Urinary bladder (tissue), 4 donors: ENCODE measurements around the gene DUSP7. TPM values are rescaled to one million over a fixed set of nuclear protein-coding genes. Genes with fewer than 3 reads are reported as not detected.

ENCODE experiments used
- DNase-seq: peaks from one replicate; pipeline ENCODE4 v3.0.0-alpha.2; 2015; ENCODE audit errors: extremely low spot score
- H3K27ac ChIP-seq: one replicate; pipeline ENCODE4 v1.5.1; 2013; ENCODE audit warnings: low read depth, mild to moderate bottlenecking, moderate library complexity
- H3K36me3 ChIP-seq: one replicate; pipeline ENCODE4 v1.6.1; 2013; ENCODE audit warnings: mild to moderate bottlenecking, moderate library complexity; ENCODE audit not compliant: insufficient read depth
- H3K4me1 ChIP-seq: one replicate; pipeline ENCODE4 v1.6.1; 2013; ENCODE audit warnings: mild to moderate bottlenecking, moderate library complexity; ENCODE audit not compliant: insufficient read depth
- H3K4me3 ChIP-seq: one replicate; pipeline ENCODE4 v1.5.1; 2013; ENCODE audit warnings: low read depth, low read length
- WGBS: extraction: QIAGEN DNeasy Blood & Tissue Kit; methylation state at CpG from one replicate; pipeline ENCODE4 v1.1.7; 2013; 5-methylcytosine and 5-hydroxymethylcytosine counted together
- polyA plus RNA-seq: library from polyadenylated mRNA; stranded (reverse); fragments of 200-250 nt; gene quantifications from one replicate; pipeline ENCODE4 v1.2.3, GENCODE V29; 2013
- total RNA-seq: library from RNA; depleted of rRNA; stranded (reverse); fragments of >200 nt; gene quantifications from one replicate; pipeline ENCODE4 v1.2.3, GENCODE V29; 2014
- donor health status: healthy with polysubstance abuse.
- donor health status: healthy.

The DUSP7 gene
- total and polyA plus RNA-seq, 2 donors = 8.2 to 14.3 TPM

- 89% methylated on average over 10 of the region's 10 CpGs for WGBS
- H3K27ac ChIP-seq = no peak overlapping the region
Observed at GRCh38 chr3:52029535-52029934, 26.8 kb downstream of the DUSP7 start.

GRCh38 chr3:52029053-52029452 lies 27.3 kb downstream of the DUSP7 start:
- Histone ChIP-seq H3K4me1 (no peaks in the 10 kb centered on the region), H3K4me3 (no peak overlapping the region), H3K27ac (no peak overlapping the region), H3K36me3 (no peaks in the 10 kb centered on the region)
- 80% methylated on average over 9 of the region's 9 CpGs for WGBS
- no peak for DNase-seq

More at GRCh38 chr3:52029535-52029934, 26.8 kb downstream of the DUSP7 start:
- Histone ChIP-seq H3K4me1 (no peaks in the 10 kb centered on the region), H3K4me3 (no peak overlapping the region), H3K36me3 (no peaks in the 10 kb centered on the region)
- DNase-seq = no peak

- Histone ChIP-seq H3K4me3 (no peak overlapping the region), H3K36me3 (no peaks in the 10 kb centered on the region), H3K4me1 (no peaks in the 10 kb centered on the region), H3K27ac (no peak overlapping the region)
- DNase-seq = no peak
- WGBS = 81% methylated on average over 12 of the region's 12 CpGs
Observed at GRCh38 chr3:52028572-52028971, 27.8 kb downstream of the DUSP7 start.

GRCh38 chr3:52026041-52026440 lies 30.3 kb downstream of the DUSP7 start:
- no peak for DNase-seq
- Histone ChIP-seq H3K4me1 (no peaks in the 10 kb centered on the region), H3K36me3 (no peaks in the 10 kb centered on the region), H3K4me3 (no peak overlapping the region), H3K27ac (no peak overlapping the region)
- WGBS = 52% methylated on average over 4 of the region's 4 CpGs

DNA sequence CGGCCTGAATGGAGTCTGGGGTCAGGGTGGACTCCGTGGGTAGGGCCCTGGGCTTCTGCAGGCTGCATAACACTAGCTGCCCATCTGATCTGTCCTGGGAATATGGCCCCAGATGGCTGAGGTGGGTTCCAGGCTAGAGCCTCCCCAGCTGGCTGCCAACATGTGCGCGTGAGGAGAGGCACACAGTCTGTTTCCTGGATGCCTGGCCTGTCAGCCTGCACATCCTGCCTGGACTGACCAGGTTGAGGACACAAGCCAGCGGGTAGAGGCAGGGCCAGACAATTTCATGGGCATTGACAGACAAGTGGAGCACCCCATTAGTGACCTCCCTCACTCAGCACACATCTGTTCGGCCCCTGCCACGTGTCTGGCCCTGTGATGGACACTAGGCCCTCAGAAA lies 30.9 kb downstream of the DUSP7 start:
- 78% methylated on average over 7 of the region's 7 CpGs for WGBS
- Histone ChIP-seq H3K4me1 (no peaks in the 10 kb centered on the region), H3K27ac (no peak overlapping the region), H3K4me3 (no peak overlapping the region), H3K36me3 (no peaks in the 10 kb centered on the region)
- DNase-seq = no peak

GRCh38 chr3:52024765-52025452 lies 31.5 kb downstream of the DUSP7 start:
- no peak overlapping the region for H3K4me3 ChIP-seq
- WGBS = 86% methylated on average over 6 of the region's 6 CpGs
- H3K27ac ChIP-seq = no peak overlapping the region

GRCh38 chr3:52023860-52024764 lies 32.3 kb downstream of the DUSP7 start:
- no peaks in the 10 kb centered on the region for H3K36me3 ChIP-seq
- H3K27ac ChIP-seq = no peak overlapping the region
- H3K4me3 ChIP-seq = no peak overlapping the region
- no peaks in the 10 kb centered on the region for H3K4me1 ChIP-seq
- DNase-seq = no peak
- 75% methylated on average over 8 of the region's 8 CpGs for WGBS

More at GRCh38 chr3:52024765-52025452, 31.5 kb downstream of the DUSP7 start:
- no peaks in the 10 kb centered on the region for H3K4me1 ChIP-seq
- no peaks in the 10 kb centered on the region for H3K36me3 ChIP-seq
- DNase-seq = no peak

DNA sequence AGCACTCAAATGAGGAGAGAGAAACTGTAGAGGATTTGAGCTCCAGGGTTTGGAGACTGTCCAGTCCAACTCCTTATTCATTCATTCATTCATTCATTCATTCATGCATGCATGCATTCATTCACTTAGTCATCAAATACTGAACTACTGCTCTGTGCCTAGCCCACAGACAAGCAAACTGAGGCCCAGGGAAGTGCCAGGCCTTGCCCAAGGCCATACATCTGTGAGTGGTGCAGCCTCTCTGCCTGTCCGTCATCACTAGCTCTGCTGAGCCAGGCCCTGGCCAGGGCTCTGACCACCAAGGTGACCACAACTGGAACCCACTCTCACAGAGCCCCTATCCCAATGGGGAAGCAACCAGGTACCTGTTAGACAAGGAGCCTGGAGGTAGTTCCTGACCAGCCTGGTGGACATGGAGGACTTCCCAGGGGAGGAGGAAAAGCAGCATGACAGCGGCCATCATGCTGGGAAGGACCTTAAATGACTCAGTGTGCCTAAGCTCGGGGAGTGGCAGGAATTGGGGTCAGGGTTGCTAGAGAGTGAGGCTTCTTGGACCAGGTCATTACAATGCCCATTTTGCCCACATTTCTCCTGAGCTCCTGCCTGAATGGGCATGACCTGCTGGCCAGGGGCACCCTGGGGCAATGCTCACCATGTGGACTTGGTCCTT lies 33.1 kb downstream of the DUSP7 start:
- WGBS = 88% methylated on average over 3 of the region's 3 CpGs
- H3K4me1 ChIP-seq = no peaks in the 10 kb centered on the region
- H3K4me3 ChIP-seq = no peak overlapping the region
- H3K27ac ChIP-seq = no peak overlapping the region
- H3K36me3 ChIP-seq = no peaks in the 10 kb centered on the region
- DNase-seq = no peak

DNA sequence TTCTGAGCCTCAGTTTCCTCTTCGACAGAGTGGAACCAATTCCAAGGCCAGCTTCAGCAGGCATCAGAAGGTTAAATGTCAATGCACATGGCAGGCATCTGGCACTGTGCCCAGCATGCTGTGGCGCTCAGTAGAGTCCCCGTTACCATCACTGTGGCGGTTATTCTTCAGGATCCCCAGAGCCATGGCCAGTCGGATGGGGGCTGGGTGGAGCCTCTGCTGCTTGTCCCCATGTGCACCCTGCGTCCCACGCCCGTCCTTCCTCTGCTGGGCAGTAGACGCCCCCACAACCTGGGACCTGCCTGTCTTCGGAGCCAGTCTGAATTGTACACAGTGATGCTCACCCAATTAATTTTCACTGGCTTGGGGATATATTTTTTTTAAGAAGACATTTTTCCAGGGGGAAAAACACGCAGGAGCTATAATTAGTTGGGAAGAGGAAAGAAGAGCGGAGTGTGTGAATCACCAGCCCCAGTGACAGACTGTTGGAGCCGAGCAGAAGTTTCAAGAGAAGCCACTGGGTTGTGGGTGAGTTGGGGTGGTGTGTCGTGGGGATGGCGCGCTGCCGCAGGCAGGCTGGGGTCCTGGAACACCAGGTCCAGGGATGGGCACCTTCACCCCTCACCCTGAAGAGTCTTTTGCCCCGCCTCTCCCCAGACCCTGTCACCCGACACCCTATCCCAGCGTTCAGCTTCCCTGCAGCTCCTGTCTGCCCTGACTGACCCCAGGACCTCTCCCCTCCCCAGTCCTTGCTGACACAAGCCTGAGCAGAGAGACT lies 33.9 kb downstream of the DUSP7 start:
- no peak overlapping the region for H3K27ac ChIP-seq
- DNase-seq = no peak
- H3K4me3 ChIP-seq = no peak overlapping the region
- H3K4me1 ChIP-seq = no peaks in the 10 kb centered on the region
- WGBS = 72% methylated on average over 20 of the region's 20 CpGs
- H3K36me3 ChIP-seq = no peaks in the 10 kb centered on the region

DNA sequence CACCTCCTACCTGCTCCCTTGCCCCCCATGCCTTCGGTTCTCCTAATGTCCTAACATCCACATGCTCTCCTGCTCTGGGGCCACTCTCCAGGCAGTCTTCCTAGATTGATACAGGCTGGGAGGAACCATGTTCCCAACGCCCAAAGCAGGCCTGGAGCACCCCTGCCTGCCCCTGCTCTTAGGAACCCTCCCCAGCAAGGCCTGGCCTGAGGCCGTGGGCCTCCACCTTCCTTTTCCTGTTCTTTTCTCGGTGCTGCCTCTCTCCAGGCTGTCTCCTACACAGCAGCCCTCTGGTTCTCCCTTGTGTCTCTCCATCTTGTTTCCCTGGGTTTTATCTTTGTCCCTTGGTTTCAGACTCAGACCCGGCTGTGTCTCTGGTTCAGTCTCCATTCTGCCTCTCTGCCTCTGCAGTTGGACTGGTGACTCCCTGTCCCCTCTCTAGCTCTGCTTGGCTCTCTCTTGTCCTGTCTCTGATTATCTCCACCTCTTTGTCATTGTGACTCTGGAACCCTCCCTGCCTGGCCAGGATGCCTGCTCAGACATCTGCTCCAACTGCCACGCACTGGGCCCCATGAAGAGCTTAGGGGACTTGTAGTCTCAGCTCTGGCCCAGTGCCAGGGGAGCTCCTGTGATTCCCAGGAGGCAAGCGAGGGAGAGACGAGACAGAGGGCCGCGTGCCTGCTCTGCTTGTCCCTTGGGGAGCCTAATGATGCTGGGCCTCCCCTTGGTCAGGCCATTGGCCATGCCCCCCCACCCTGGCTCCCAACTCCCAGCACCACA lies 34.7 kb downstream of the DUSP7 start:
- 66% methylated on average over 10 of the region's 10 CpGs for WGBS

DNA sequence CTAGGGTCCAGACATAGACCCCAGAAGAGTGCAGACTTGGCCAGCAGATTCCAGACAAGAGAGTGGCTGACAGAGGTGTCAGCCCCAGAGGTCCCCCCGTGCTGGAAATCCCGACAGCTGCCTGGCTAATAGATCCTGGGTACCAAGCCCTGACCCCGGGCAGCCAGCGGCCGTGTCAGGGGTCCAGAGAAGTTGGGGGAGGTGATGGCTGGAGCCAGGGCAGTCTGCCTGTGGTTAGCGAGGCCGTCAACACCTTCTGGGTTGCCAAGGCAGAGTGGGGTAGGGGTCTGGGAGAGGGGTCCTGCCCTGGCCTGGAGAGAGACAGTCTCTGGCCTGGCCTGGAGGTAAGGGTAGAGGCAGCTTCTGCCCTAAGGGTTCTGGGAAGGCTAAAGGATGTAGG lies 35.6 kb downstream of the DUSP7 start:
- Histone ChIP-seq H3K27ac (no peak overlapping the region), H3K4me3 (no peak overlapping the region), H3K4me1 (no peaks in the 10 kb centered on the region), H3K36me3 (no peaks in the 10 kb centered on the region)
- DNase-seq = no peak
- 94% methylated on average over 7 of the region's 7 CpGs for WGBS

More for the DNA sequence above, 34.7 kb downstream of the DUSP7 start:
- H3K4me1 ChIP-seq = no peaks in the 10 kb centered on the region
- no peak overlapping the region for H3K27ac ChIP-seq
- H3K36me3 ChIP-seq = no peaks in the 10 kb centered on the region
- no peak for DNase-seq
- H3K4me3 ChIP-seq = no peak overlapping the region

GRCh38 chr3:52019352-52020080 lies 36.9 kb downstream of the DUSP7 start:
- DNase-seq = no peak
- 64% methylated on average over 17 of the region's 17 CpGs for WGBS
- H3K36me3 ChIP-seq = no peaks in the 10 kb centered on the region
- H3K4me1 ChIP-seq = no peaks in the 10 kb centered on the region
- no peak overlapping the region for H3K27ac ChIP-seq
- H3K4me3 ChIP-seq = no peak overlapping the region
